Ascending aorta (tissue), 2 donors: ENCODE results near the gene VPS51. TPM values are rescaled to one million over a fixed set of nuclear protein-coding genes. Genes with fewer than 3 reads are reported as not detected.
A peak's percentile ranks its signal among the peaks of the same experiment; 100 is the strongest.

Experiments
- DNase-seq, 2 donors: peaks; one replicate each; pipeline ENCODE4 v3.0.0-alpha.2; 2019; ENCODE audit warnings: low spot score in 2 of 2
- H3K27ac ChIP-seq, 2 donors: fragments of 200-600 bp; sonication (generic); one replicate each; pipeline ENCODE4 v1.5.1; 2016 to 2017; ENCODE audit warnings: mild to moderate bottlenecking in 1 of 2
- H3K27me3 ChIP-seq: fragments of 200-600 bp; sonication (generic); one replicate; pipeline ENCODE4 v1.5.1; 2017
- H3K36me3 ChIP-seq, 2 donors: fragments of 200-600 bp; sonication (generic); one replicate each; pipeline ENCODE4 v1.5.1; 2016
- H3K4me1 ChIP-seq, 2 donors: fragments of 200-600 bp; sonication (generic); one replicate each; pipeline ENCODE4 v1.5.1; 2016 to 2017; ENCODE audit warnings: mild to moderate bottlenecking in 1 of 2
- H3K4me3 ChIP-seq, 2 donors: fragments of 200-600 bp; sonication (generic); one replicate each; pipeline ENCODE4 v1.5.1; 2016 to 2017; ENCODE audit warnings: mild to moderate bottlenecking in 1 of 2
- H3K9me3 ChIP-seq, 2 donors: fragments of 200-600 bp; sonication (generic); one replicate each; pipeline ENCODE4 v1.5.1; 2016
- intact Hi-C: fragments of 100-400 bp; cut with DNase I; formaldehyde crosslinking; loops from one replicate; pipeline ENCODE4 v1.15.1; 2023
- total RNA-seq: library from RNA; depleted of rRNA; stranded (reverse); fragments of >200 nt; gene quantifications from one replicate; pipeline ENCODE4 v1.1.0, GENCODE V29; 2016
- TF ChIP-seq, protein P1 (sequence below), 3 experiments: fragments of 200-600 bp in 2 of 3; fragments of 450-650 bp in 1 of 3; sonication (generic) in 2 of 3; IDR thresholded peaks; one replicate each; pipeline ENCODE4 v1.5.1; 2016 to 2019; ENCODE audit warnings: antibody characterized with exemption in 3 of 3, mild to moderate bottlenecking in 1 of 3, moderate library complexity in 1 of 3

VPS51 gene
- total RNA-seq, 1 donor from 2014 or later = 226 TPM

DNA sequence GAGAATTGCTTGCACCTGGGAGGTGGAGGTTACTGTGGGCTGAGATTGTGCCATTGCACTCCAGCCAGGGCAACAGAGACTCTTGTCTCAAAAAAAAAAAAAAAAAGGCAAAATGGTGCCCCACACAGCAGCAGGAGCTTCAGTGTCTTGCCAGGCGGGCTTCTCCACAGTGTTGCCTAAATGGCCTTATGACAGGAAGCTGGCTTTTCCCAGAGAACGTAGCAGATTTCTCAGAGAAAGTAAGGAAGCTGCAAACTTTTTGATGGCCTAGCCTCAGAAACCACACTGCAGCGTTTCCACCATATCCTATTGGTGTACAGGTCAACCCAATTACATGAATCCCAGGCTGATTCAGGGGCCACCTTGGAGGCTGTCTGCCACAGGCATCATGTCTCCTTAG, 61.3 kb downstream of the VPS51 start:
- Histone ChIP-seq H3K4me3 (no peak overlapping the region), H3K27ac (no peak overlapping the region), H3K36me3 (no peaks in the 10 kb centered on the region), H3K4me1 (no peaks in the 10 kb centered on the region), H3K27me3 (no peaks in the 10 kb centered on the region), H3K9me3 (no peaks in the 10 kb centered on the region)
- no peak for DNase-seq
- TF ChIP-seq, protein P1, sequence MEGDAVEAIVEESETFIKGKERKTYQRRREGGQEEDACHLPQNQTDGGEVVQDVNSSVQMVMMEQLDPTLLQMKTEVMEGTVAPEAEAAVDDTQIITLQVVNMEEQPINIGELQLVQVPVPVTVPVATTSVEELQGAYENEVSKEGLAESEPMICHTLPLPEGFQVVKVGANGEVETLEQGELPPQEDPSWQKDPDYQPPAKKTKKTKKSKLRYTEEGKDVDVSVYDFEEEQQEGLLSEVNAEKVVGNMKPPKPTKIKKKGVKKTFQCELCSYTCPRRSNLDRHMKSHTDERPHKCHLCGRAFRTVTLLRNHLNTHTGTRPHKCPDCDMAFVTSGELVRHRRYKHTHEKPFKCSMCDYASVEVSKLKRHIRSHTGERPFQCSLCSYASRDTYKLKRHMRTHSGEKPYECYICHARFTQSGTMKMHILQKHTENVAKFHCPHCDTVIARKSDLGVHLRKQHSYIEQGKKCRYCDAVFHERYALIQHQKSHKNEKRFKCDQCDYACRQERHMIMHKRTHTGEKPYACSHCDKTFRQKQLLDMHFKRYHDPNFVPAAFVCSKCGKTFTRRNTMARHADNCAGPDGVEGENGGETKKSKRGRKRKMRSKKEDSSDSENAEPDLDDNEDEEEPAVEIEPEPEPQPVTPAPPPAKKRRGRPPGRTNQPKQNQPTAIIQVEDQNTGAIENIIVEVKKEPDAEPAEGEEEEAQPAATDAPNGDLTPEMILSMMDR (IDR thresholded peaks at IDR 0.05) = no peak
- intact Hi-C loops = no loop called here

DNA sequence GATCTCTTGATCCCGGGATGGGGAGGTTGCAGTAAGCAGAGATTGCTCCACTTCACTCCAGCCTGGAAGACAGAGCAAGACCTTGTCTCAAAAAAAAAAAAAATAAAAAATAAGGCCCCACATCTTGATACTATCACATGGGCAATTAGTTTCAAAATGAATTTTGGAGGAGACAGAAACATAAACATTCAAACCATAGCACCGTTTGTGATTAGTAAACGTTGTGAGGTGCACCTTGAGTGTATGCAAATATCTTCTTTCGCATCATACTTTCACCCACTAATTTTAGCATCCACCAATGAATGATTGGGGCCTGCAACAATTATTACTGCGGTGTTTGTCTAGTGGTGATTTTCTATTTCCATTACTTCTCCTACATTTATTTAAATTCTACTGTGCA, 63.0 kb downstream of the VPS51 start:
- Histone ChIP-seq H3K36me3 (no peaks in the 10 kb centered on the region), H3K27ac (no peak overlapping the region), H3K9me3 (no peaks in the 10 kb centered on the region), H3K4me1 (no peaks in the 10 kb centered on the region), H3K4me3 (no peak overlapping the region), H3K27me3 (no peaks in the 10 kb centered on the region)
- intact Hi-C loops = no loop called here
- peak in 1 of 2 donors; percentile 12 for DNase-seq
- TF ChIP-seq, protein P1 (IDR thresholded peaks at IDR 0.05) = no peak

DNA sequence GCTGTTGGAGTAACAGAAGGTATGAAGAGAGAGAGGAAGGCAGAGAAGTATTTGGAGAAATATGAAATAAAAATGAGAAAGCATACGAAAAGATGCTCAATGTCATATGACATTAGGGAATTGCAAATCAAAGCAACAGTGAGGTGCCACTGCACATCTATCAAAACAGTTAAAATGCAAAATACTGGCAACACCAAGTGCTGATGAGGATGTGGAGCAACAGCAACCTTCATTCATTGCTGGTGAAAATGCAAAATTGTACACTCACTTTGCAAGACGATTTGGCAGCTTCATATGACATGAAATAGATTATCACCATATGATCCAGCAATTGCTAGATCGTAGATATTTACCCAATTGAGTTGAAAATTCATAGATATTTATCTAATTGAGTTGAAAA, 64.6 kb downstream of the VPS51 start:
- Histone ChIP-seq H3K27ac (no peak overlapping the region), H3K36me3 (no peaks in the 10 kb centered on the region), H3K4me3 (no peak overlapping the region), H3K4me1 (no peaks in the 10 kb centered on the region), H3K9me3 (no peaks in the 10 kb centered on the region), H3K27me3 (no peaks in the 10 kb centered on the region)
- no peak for DNase-seq
- TF ChIP-seq, protein P1 (IDR thresholded peaks at IDR 0.05) = no peak
- intact Hi-C loops = no loop called here

Other genes starting within 250 kb of the VPS51 start
- 216 TPM for gene EHD1, start 217.6 kb upstream of the VPS51 start, total RNA-seq
- 39.5 TPM for gene ATG2A, start 179.0 kb upstream of the VPS51 start, total RNA-seq
- gene PPP2R5B, start 171.5 kb upstream of the VPS51 start, total RNA-seq = 115 TPM
- not detected for gene GPHA2, start 160.3 kb upstream of the VPS51 start, total RNA-seq
- gene MAJIN, start 124.1 kb upstream of the VPS51 start, total RNA-seq = not detected
- 0.21 TPM for gene BATF2, start 99.2 kb upstream of the VPS51 start, total RNA-seq
- gene ARL2, start 82.1 kb upstream of the VPS51 start, total RNA-seq = 187 TPM
- gene SNX15, start 68.8 kb upstream of the VPS51 start, total RNA-seq = 25.1 TPM
- gene SAC3D1, start 55.0 kb upstream of the VPS51 start, total RNA-seq = 19.6 TPM
- gene NAALADL1, start 37.7 kb upstream of the VPS51 start, total RNA-seq = 56.8 TPM
- not detected for gene CDCA5, start 12.2 kb upstream of the VPS51 start, total RNA-seq
- 93.6 TPM for gene ZFPL1, start 12.0 kb upstream of the VPS51 start, total RNA-seq
- gene TM7SF2, start 15.7 kb downstream of the VPS51 start, total RNA-seq = 10.6 TPM
- gene ZNHIT2, start 21.5 kb downstream of the VPS51 start, total RNA-seq = 35.3 TPM
- gene FAU, start 25.9 kb downstream of the VPS51 start, total RNA-seq = 1,253 TPM
- 43.2 TPM for gene MRPL49, start 26.1 kb downstream of the VPS51 start, total RNA-seq
- 229 TPM for gene SYVN1, start 38.3 kb downstream of the VPS51 start, total RNA-seq
- gene SPDYC, start 74.0 kb downstream of the VPS51 start, total RNA-seq = not detected
- gene CAPN1, start 85.7 kb downstream of the VPS51 start, total RNA-seq = 239 TPM
- gene POLA2, start 165.7 kb downstream of the VPS51 start, total RNA-seq = 27.4 TPM
- gene CDC42EP2, start 218.7 kb downstream of the VPS51 start, total RNA-seq = 20.6 TPM
- gene DPF2, start 237.6 kb downstream of the VPS51 start, total RNA-seq = 70.9 TPM